Measurements from ENCODE around the gene GET3. TPM values are rescaled to one million over a fixed set of nuclear protein-coding genes. Genes with fewer than 3 reads are reported as not detected.

The GET3 gene
- total and polyA plus RNA-seq, 2 of the 13 experiments (the other 11 are each of a cell fraction or from before 2014, with no cell fraction given), result 57.7 to 59.4 TPM

DNA sequence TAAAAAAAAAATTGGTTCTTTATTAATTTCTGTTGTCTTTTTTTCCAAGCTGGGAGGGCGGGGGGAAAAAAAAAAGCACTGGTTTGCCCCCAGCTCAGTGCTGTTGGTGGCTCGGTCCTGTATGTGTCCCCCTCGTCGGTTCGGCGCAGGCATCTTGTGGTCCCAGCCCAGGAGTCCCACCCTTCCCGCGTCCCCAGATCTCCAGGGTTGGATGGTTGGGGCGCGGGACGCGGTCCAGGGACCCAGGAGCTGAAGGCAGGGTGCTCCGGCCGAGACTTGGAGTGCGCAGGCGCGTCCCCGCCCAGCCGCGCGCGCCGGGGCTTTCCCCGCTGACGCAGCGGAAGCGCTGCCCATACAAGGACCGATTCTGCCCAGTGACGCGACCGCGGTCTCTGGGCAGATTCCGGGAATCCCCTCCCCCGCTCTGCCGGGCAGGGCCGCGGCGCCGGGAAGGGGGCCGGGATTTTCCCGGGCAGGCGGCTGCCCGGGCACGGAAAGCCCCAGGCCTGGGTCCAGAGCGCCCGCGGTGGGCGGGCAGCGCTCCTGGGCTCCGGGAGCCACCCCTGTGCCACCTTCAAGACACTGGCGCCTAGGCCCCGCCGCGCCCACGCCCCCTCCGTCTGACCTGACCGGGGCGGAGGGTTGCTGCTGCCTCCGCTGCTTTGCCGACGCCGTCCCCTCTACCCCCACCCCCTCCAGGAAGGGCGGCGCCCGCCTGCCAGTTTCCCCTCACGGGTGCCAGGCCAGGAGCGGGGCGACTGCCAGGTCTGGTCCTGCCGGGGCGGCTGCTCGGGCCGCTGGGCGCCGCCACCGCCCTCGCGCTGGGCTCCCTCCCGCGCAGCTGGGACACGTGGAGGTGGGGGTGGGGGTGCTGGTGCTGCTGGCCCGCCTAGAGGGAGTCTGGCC, 56.2 kb downstream of the GET3 start (continued):
- no peak for TF ChIP-seq ZSCAN31 (CRISPR knock-in tag; IDR thresholded peaks at IDR 0.05; ENCODE audit: low read depth)
- peak; percentile 58 for TF ChIP-seq ZFY (CRISPR knock-in tag; IDR thresholded peaks at IDR 0.05)
- 0 out of 2 replicates have a peak, but pooled peaks have one; percentile 53 for TF ChIP-seq TFE3 (CRISPR knock-in tag; IDR thresholded peaks at IDR 0.05)
- peak; percentile 69; the same call in 1 of the 2 replicates for TF ChIP-seq ZNF431 (CRISPR knock-in tag; IDR thresholded peaks at IDR 0.05; ENCODE audit: borderline replicate concordance, low read depth)
- TF ChIP-seq GATAD1 (CRISPR knock-in tag; IDR thresholded peaks at IDR 0.05), result peak; percentile 66; the same call in 1 of the 2 replicates
- no peak for TF ChIP-seq SOX13 (IDR thresholded peaks at IDR 0.05)
- peak in 1 of 2 experiments; percentile 44; a peak in 1 of 4 replicates for TF ChIP-seq SOX13 (CRISPR knock-in tag; conservative IDR thresholded peaks at IDR 0.05 in 1 of 2, IDR thresholded peaks at IDR 0.05 in 1 of 2)
- TF ChIP-seq YY1 (IDR thresholded peaks at IDR 0.05; ENCODE audit: insufficient read depth, insufficient replicate concordance, low read depth, low read length), result peak; percentile 12
- TF ChIP-seq ATF4 (CRISPR knock-in tag; IDR thresholded peaks at IDR 0.05), result peak in 1 of 2 experiments; percentile 36; a peak in 1 of 4 replicates
- TF ChIP-seq NFYB (CRISPR knock-in tag; IDR thresholded peaks at IDR 0.05), result peak; percentile 25; the same call in 1 of the 2 replicates
- peak; percentile 100 for TF ChIP-seq HIVEP1 (CRISPR knock-in tag; IDR thresholded peaks at IDR 0.05)
- TF ChIP-seq ZNF816 (CRISPR knock-in tag; IDR thresholded peaks at IDR 0.05; ENCODE audit: borderline replicate concordance), result no peak; the same call in 1 of the 2 replicates
- TF ChIP-seq CREB3 (CRISPR knock-in tag; IDR thresholded peaks at IDR 0.05), result no peak
- TF ChIP-seq, protein P1, sequence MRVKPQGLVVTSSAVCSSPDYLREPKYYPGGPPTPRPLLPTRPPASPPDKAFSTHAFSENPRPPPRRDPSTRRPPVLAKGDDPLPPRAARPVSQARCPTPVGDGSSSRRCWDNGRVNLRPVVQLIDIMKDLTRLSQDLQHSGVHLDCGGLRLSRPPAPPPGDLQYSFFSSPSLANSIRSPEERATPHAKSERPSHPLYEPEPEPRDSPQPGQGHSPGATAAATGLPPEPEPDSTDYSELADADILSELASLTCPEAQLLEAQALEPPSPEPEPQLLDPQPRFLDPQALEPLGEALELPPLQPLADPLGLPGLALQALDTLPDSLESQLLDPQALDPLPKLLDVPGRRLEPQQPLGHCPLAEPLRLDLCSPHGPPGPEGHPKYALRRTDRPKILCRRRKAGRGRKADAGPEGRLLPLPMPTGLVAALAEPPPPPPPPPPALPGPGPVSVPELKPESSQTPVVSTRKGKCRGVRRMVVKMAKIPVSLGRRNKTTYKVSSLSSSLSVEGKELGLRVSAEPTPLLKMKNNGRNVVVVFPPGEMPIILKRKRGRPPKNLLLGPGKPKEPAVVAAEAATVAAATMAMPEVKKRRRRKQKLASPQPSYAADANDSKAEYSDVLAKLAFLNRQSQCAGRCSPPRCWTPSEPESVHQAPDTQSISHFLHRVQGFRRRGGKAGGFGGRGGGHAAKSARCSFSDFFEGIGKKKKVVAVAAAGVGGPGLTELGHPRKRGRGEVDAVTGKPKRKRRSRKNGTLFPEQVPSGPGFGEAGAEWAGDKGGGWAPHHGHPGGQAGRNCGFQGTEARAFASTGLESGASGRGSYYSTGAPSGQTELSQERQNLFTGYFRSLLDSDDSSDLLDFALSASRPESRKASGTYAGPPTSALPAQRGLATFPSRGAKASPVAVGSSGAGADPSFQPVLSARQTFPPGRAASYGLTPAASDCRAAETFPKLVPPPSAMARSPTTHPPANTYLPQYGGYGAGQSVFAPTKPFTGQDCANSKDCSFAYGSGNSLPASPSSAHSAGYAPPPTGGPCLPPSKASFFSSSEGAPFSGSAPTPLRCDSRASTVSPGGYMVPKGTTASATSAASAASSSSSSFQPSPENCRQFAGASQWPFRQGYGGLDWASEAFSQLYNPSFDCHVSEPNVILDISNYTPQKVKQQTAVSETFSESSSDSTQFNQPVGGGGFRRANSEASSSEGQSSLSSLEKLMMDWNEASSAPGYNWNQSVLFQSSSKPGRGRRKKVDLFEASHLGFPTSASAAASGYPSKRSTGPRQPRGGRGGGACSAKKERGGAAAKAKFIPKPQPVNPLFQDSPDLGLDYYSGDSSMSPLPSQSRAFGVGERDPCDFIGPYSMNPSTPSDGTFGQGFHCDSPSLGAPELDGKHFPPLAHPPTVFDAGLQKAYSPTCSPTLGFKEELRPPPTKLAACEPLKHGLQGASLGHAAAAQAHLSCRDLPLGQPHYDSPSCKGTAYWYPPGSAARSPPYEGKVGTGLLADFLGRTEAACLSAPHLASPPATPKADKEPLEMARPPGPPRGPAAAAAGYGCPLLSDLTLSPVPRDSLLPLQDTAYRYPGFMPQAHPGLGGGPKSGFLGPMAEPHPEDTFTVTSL (CRISPR knock-in tag; IDR thresholded peaks at IDR 0.05; ENCODE audit: borderline replicate concordance), result no peak
- no peak for TF ChIP-seq MTA1 (CRISPR knock-in tag; IDR thresholded peaks at IDR 0.05; ENCODE audit: borderline replicate concordance)
- TF ChIP-seq REL (CRISPR knock-in tag; conservative IDR thresholded peaks at IDR 0.05), result peak; percentile 84; the same call in 1 of the 2 replicates
- TF ChIP-seq KLF9 (CRISPR knock-in tag; IDR thresholded peaks at IDR 0.05; ENCODE audit: low read depth), result peak; percentile 82; the same call in 1 of the 2 replicates
- peak; percentile 76 for TF ChIP-seq MED1 (CRISPR knock-in tag; IDR thresholded peaks at IDR 0.05)
- TF ChIP-seq PRMT3 (CRISPR knock-in tag; IDR thresholded peaks at IDR 0.05; ENCODE audit: borderline replicate concordance, low read depth), result no peak

Measured in HepG2 (cell line).